GM19455 (cell line): ENCODE results near the gene TM9SF3.

ENCODE experiments used
- ATAC-seq: cut with Tn5 transposase; IDR thresholded peaks from one replicate; pipeline ENCODE4 v1.9.1; 2021; ENCODE audit not compliant: unreplicated experiment

TM9SF3 gene

DNA sequence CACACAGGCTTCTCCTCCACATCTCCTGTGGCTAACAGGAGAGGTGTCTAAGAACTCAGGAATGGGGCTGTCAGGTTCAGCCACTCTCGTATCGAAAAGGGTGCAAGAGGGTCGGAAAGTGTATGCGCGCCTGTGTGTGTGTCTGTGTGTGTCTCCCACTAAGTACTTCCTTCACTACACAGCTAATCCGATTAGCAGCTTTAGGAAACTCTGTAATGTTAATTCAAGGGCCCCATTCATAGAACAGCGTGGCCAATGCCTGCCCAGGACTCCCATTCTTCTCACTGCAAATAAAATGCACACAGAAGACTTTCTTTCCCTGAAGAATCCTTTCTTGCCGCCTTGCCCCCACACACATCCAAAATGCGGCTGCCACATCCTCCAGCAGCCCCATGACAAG, 112.9 kb downstream of the TM9SF3 start:
- no peak for ATAC-seq

DNA sequence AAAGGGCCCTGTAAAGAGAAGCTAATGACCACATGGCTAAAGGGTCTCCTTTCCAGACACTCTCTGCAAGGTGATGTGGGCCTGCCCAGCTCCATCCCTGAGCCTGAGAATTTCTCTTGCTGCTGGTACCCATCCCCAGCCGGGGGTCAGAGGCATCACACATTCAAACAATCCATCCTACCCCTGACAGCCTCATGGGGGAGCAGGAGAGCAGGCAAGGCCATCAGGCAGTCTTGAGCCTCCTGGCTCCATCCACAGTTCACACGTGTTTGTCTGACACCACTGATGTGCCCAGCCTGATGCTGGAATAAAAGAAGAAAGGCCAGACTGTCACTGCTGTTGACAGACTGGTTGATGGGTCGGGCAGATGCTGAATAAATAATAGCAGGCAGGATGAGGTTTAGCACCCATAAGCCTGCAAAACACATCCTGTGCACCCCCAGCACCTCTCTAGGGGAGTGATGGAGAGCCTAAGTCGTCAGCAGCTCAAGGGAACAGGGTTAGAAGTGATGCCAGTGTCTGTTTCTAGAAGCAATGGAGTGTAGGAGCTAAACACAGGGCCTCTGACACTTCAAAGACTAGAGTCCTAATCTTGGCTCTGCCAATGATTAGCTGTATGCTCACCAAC, 116.6 kb downstream of the TM9SF3 start:
- no peak for ATAC-seq

DNA sequence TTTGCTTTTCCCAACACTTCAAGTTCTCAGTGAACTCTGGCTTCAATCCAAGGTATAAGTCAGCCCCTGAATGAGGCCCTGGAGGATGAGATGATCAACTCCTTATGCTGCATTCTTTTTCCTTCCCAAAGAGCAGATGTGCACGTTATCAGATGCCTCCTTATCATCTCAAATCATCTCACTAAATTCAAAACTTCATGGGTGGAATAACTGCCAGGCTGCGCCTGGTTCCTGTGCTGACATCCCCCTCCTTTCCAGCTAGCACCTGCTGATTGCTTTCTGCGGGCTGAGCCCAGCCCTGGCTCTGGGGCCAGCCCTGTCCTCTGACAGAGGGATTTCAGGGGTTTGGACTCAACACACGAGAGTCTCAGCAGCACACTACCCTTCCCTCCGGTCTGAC, 118.0 kb downstream of the TM9SF3 start:
- no peak for ATAC-seq
